ENCODE measurements around the gene SCNN1A. TPM values are rescaled to one million over a fixed set of nuclear protein-coding genes. Genes with fewer than 3 reads are reported as not detected.

The SCNN1A gene
- total and polyA plus RNA-seq, 2 experiments from 2014 or later, result 21.7 to 28.4 TPM

GRCh38 chr12:6336079-6336888 lies 39.1 kb downstream of the SCNN1A start:
- H3K4me1 ChIP-seq (ENCODE audit: insufficient read depth), result peaks cover 48% of the 10 kb centered on the region
- peak overlapping the region; percentile 99 for H3K27ac ChIP-seq
- no peaks in the 10 kb centered on the region for H3K27me3 ChIP-seq
- no peaks in the 10 kb centered on the region for H3K36me3 ChIP-seq (replicated peaks; ENCODE audit: insufficient read depth, low read depth)
- H3K9me3 ChIP-seq (ENCODE audit: low read depth), result no peaks in the 10 kb centered on the region
- no peak overlapping the region for H2AFZ ChIP-seq
- no peaks in the 10 kb centered on the region for H3K9me2 ChIP-seq (replicated peaks; ENCODE audit: insufficient read depth)
- peaks cover 20% of the 10 kb centered on the region for H4K20me1 ChIP-seq (ENCODE audit: insufficient read depth, poor library complexity, severe bottlenecking)
- WGBS (ENCODE audit: low lambda C conversion rate, missing lambda C conversion rate), result 2% methylated on average over 11 of the region's 12 CpGs
- H3K4me3 ChIP-seq, result peak overlapping the region; percentile 21
- H3K4me2 ChIP-seq, result peak overlapping the region; percentile 82
- H3K79me2 ChIP-seq, result peaks cover 80% of the 10 kb centered on the region
- peak; percentile 97 for DNase-seq (ENCODE audit: low spot score)
- TF ChIP-seq EZH2phosphoT487 (IDR thresholded peaks at IDR 0.05; ENCODE audit: low read depth, severe bottlenecking, unreplicated experiment) (no peak), EZH2 (IDR thresholded peaks at IDR 0.05; ENCODE audit: borderline replicate concordance) (no peak)
- TF ChIP-seq, protein P1, sequence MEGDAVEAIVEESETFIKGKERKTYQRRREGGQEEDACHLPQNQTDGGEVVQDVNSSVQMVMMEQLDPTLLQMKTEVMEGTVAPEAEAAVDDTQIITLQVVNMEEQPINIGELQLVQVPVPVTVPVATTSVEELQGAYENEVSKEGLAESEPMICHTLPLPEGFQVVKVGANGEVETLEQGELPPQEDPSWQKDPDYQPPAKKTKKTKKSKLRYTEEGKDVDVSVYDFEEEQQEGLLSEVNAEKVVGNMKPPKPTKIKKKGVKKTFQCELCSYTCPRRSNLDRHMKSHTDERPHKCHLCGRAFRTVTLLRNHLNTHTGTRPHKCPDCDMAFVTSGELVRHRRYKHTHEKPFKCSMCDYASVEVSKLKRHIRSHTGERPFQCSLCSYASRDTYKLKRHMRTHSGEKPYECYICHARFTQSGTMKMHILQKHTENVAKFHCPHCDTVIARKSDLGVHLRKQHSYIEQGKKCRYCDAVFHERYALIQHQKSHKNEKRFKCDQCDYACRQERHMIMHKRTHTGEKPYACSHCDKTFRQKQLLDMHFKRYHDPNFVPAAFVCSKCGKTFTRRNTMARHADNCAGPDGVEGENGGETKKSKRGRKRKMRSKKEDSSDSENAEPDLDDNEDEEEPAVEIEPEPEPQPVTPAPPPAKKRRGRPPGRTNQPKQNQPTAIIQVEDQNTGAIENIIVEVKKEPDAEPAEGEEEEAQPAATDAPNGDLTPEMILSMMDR (IDR thresholded peaks at IDR 0.05; ENCODE audit: poor library complexity), result no peak

- peak overlapping the region; percentile 82 for H3K4me2 ChIP-seq
- H2AFZ ChIP-seq, result no peak overlapping the region
- peaks cover 48% of the 10 kb centered on the region for H3K4me1 ChIP-seq (ENCODE audit: insufficient read depth)
- no peaks in the 10 kb centered on the region for H3K27me3 ChIP-seq
- WGBS (ENCODE audit: low lambda C conversion rate, missing lambda C conversion rate), result 16% methylated on average over 11 of the region's 11 CpGs
- H3K9me2 ChIP-seq (replicated peaks; ENCODE audit: insufficient read depth), result no peaks in the 10 kb centered on the region
- peaks cover 4% of the 10 kb centered on the region for H3K36me3 ChIP-seq (replicated peaks; ENCODE audit: insufficient read depth, low read depth)
- H3K9me3 ChIP-seq (ENCODE audit: low read depth), result no peaks in the 10 kb centered on the region
- peaks cover 23% of the 10 kb centered on the region for H4K20me1 ChIP-seq (ENCODE audit: insufficient read depth, poor library complexity, severe bottlenecking)
- TF ChIP-seq EZH2phosphoT487 (IDR thresholded peaks at IDR 0.05; ENCODE audit: low read depth, severe bottlenecking, unreplicated experiment) (no peak), EZH2 (IDR thresholded peaks at IDR 0.05; ENCODE audit: borderline replicate concordance) (no peak)
- TF ChIP-seq, protein P1 (IDR thresholded peaks at IDR 0.05; ENCODE audit: poor library complexity), result peak; percentile 55
- peaks cover 80% of the 10 kb centered on the region for H3K79me2 ChIP-seq
- H3K27ac ChIP-seq, result peak overlapping the region; percentile 99
- DNase-seq (ENCODE audit: low spot score), result peak; percentile 88
- no peak overlapping the region for H3K4me3 ChIP-seq
Measured at GRCh38 chr12:6335451-6336078, 39.8 kb downstream of the SCNN1A start.

- H2AFZ ChIP-seq, result no peak overlapping the region
- no peaks in the 10 kb centered on the region for H3K9me3 ChIP-seq (ENCODE audit: low read depth)
- peak overlapping the region; percentile 99 for H3K27ac ChIP-seq
- no peak overlapping the region for H3K4me3 ChIP-seq
- peaks cover 4% of the 10 kb centered on the region for H3K36me3 ChIP-seq (replicated peaks; ENCODE audit: insufficient read depth, low read depth)
- no peaks in the 10 kb centered on the region for H3K27me3 ChIP-seq
- TF ChIP-seq EZH2phosphoT487 (IDR thresholded peaks at IDR 0.05; ENCODE audit: low read depth, severe bottlenecking, unreplicated experiment) (no peak), EZH2 (IDR thresholded peaks at IDR 0.05; ENCODE audit: borderline replicate concordance) (no peak)
- TF ChIP-seq, protein P1 (IDR thresholded peaks at IDR 0.05; ENCODE audit: poor library complexity), result no peak
- H3K9me2 ChIP-seq (replicated peaks; ENCODE audit: insufficient read depth), result no peaks in the 10 kb centered on the region
- WGBS (ENCODE audit: low lambda C conversion rate, missing lambda C conversion rate), result 50% methylated on average over 13 of the region's 13 CpGs
- no peak for DNase-seq (ENCODE audit: low spot score)
- peaks cover 20% of the 10 kb centered on the region for H4K20me1 ChIP-seq (ENCODE audit: insufficient read depth, poor library complexity, severe bottlenecking)
- H3K4me2 ChIP-seq, result peak overlapping the region; percentile 82
- H3K4me1 ChIP-seq (ENCODE audit: insufficient read depth), result peaks cover 48% of the 10 kb centered on the region
- peaks cover 75% of the 10 kb centered on the region for H3K79me2 ChIP-seq
Measured at GRCh38 chr12:6334940-6335450, 40.4 kb downstream of the SCNN1A start.
